GM18517 (cell line): Measurements from ENCODE around the gene OR2M3.
"Not testable (repeated sequence)": the region's sequence is repeated elsewhere in the genome, so short reads cannot be mapped to it uniquely, and the experiment has no call there.

ENCODE experiments used
- ATAC-seq: cut with Tn5 transposase; IDR thresholded peaks from one replicate; pipeline ENCODE4 v1.9.1; 2021; ENCODE audit warnings: mild to moderate bottlenecking, moderate library complexity; ENCODE audit not compliant: unreplicated experiment

Gene OR2M3

DNA sequence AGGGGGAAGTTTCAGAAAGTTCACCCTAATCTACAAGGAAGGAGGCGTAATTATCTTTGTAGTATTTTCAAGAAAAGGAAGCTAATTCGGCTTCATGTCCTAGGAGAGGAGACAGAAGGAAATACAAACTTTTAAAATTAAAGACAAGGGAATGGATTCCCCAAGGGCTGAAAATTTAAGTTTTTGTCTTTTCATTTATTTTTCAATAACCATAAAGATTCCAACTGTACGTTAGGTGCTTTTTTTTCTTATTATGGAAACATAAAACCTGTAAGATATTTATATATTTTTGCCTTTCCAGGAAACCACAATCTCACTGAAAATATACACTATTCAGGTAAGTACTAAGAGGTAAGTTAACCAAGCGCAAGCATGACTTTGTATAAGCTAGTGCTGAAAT is at the start of gene OR2M3:
Gene OR2M3 (plus strand): TSS at position 301 of the 400 bp plus-strand sequence. CDS start 5,803 bp downstream, outside the sequence.
- ATAC-seq, result no peak

DNA sequence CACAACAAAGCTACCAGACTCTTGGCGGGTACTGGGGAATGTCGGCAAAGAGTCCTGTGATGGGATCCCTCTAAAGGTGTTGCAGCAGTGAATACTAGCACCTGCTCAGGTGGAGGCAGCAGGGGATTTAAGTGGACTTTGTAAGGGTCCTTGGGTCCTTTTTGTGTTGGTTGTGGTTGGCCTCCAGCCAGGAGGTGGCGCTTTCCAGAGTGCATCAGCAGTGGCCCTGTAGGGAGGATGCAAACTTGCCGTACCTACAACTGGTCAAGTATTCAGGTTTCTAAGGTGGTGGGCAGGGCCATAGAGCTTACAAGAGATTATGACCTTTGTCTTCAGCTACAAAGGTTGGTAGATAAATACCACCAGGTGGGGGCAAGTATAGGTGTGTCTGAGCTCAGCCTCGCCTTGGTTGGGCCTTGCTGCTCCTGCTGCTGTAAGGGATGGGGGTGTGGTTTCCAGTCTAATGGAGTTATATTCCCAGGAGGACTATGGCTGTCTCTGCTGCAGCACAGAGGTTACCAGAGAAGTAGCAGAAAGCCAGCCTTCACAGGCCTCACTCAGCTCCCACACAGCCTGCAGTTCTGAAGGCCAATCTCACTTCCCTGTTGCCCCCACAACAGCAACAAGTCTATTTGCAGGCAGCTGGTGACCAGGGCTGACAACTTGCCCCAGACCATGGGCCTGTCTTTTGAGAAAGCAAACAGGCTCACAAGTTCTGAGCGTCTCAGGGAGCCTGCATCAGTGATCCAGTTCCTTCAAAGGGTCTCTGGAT is 44.8 kb upstream of the OR2M3 start:
- no peak for ATAC-seq

DNA sequence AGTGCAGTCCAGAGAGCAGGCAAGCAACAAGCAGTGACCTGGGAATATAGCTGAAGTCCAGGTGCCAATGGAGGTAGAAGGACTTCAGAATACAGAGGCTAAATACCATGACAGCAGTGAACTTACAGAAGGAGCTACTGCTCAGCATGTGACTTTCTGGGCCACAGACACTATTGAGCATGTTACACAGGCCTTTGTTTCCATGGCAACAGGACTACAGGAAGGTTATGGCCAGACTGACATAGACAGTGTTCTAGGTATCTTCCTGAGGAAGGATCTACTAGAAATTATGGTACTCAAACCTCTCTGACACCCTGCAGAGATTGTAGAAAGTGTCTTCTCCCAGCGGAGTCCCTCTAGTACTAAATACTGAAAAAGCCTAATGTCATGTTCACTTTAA is 41.1 kb upstream of the OR2M3 start:
- no peak for ATAC-seq

DNA sequence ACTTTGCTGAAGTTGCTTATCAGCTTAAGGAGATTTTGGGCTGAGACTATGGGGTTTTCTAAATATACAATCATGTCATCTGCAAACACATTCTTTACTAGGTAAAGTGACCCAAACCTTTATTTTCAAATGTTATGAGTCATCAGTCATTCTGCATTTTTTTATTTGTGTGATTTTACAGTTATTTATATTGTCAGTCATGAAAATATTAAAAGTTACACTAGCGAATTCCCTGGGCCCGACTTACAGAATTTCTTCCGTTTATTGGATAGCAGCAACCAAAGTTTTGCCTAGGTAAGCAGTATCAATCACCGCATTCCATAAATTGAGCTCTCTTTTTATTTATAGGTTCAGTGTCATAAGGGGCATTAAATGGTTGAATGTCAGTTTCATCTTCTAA is 38.3 kb upstream of the OR2M3 start:
- ATAC-seq, result no peak

- no peak for ATAC-seq
Observed at GRCh38 chr1:248164031-248164430, 33.0 kb upstream of the OR2M3 start.

- ATAC-seq, result no peak
Observed at GRCh38 chr1:248165186-248165585, 31.9 kb upstream of the OR2M3 start.

DNA sequence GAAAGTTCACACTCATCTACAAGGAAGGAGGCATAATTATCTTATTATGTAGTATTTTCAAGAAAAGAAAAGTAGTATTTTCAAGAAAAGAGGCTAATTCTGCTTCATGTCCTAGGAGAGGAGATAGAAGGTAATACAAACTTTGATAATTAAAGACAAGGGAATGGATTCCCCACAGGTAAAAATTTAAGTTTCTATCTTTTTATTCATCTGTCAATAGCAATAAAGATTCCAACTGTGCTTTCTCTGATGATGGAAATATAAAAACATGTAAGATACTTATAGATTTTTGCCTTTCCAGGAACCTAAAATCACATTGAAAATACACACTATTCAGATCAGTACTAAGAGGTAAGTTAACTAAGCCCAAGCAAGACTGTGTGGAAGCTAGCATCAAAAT is 22.5 kb upstream of the OR2M3 start, which contains the start of gene OR2M2:
Gene OR2M2 (plus strand): TSS at position 301 of the 400 bp plus-strand sequence. CDS start 5,165 bp downstream, outside the sequence.
- no peak for ATAC-seq

DNA sequence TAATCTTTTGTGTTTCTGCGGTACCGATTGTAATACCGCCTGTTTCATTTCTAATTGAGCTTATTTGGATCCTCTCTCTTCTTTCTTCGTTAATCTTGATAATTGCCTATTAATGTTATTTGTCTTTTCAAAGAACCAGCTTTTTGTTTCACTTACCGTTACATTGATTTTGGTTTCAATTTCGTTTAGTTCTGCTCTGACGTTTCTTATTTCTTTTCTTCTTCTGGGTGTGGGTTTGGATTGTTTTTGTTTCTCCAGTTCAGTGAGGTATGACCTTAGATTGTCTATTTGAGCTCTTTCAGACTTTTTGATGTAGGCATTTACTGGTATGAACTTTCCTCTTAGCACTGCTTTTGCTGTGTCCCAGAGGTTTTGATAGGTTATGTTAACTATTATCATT is 13.1 kb upstream of the OR2M3 start:
- no peak for ATAC-seq

DNA sequence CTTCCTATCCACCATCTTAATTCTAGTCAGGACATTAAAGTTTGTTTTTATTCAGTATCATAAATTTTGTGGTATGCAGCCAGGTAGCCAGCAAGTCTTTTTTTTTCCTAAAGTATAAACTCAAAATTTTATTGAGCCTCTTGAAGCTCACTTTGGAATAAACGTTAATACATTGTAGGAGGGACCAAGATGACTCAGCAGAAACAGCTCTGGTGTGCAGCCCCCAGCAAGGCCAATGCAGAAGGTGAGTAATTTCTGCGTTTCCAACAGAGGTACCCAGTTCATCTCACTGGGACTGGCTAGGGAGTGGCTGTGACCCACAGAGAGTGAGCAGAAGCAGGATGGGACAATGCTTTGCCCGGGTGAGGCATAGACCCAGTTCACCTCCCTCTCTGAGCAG is 9.7 kb upstream of the OR2M3 start:
- ATAC-seq, result no peak

DNA sequence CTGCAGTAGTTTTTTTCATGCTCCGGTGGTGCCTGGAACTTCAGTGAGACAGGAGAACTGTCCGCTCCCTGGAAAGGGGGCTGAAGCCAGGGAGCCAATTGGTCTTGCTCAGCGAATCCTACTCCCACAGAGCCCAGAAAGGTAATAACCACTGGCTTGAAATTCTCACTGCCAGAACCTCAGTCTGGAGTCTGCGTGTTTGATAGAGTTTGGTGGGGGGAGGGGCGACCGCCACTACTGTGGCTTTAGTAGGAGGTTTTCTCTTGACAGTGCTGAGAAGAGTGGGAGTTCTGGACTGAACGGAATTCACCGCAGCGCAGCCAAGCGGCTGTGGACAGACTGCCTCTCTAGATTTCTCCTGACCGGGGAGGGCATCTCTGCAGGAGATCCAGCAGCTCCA is 8.0 kb upstream of the OR2M3 start:
- no peak for ATAC-seq

GRCh38 chr1:248194117-248194516 is 2.9 kb upstream of the OR2M3 start:
- no peak for ATAC-seq

DNA sequence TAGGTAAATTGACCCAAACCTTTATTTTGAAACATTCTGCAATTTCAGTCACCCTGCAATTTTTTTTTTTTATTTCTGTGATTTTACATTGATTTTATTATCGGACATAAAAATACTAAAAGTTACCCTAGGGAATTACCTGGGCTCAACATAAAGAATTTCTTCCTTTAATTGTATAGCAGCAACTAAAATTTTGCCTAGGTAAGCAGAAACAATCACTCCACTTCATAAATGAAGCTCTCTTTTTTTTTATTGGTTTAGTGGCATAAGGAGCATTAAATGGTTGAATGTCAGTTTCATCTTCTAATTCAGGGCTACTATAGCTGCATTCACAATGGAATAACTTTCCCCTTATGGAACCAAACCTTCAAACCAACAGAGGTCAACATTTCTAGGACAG is 18.8 kb downstream of the OR2M3 start:
- no peak for ATAC-seq

DNA sequence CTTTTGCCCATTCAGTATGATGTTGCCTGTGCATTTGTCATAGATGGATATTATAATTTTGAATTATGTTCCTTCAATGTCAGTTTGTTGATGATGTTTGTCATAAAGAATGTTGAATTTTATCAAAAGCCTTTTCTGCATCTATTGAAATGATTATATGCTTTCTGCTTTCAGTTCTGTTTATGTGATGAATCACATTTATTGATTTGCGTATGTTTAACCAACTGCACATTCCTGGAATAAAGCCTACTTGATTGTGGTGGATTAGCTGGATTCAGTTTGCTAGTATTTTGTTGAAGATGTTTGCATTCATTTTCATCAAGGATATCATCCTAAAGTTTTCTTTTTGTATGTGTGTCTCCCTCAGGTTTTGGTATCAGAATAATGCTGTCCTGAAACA is 28.5 kb downstream of the OR2M3 start:
- no peak for ATAC-seq

DNA sequence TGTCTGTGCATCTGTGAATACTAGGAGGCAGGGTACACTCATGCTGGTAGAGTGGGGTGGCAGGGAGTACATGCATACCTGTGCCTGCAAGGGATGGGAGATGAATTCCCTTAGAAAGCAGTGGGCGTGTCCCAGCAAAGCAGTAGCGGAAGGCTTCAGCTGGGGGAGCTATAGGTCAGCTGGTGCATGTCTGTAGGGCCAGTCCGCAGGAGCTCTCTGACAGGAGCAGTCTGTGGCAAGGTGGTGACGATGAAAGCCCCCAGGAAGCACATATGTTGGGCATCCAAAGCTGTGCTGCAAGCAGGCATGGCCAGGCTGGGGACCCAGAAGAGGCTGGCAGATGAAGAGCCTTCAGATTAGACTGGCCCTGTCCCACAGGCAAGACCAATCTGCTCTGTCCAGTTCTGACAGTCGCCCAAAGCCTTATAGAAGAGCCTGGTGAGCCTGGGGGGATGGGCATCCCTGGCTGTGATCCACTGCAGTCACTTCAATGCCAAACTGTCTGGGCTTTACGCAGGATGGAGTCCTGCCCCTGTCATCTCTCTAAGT is 32.4 kb downstream of the OR2M3 start:
- ATAC-seq, result no peak

- no peak for ATAC-seq
Observed at GRCh38 chr1:248231117-248231516, 34.1 kb downstream of the OR2M3 start, which contains the start of gene OR2M4. OR2M4 (plus strand) TSS chr1:248231417; CDS start chr1:248238929, 7,512 bp downstream.

- no peak for ATAC-seq
Observed at GRCh38 chr1:248239478-248239877, 42.4 kb downstream of the OR2M3 start.

DNA sequence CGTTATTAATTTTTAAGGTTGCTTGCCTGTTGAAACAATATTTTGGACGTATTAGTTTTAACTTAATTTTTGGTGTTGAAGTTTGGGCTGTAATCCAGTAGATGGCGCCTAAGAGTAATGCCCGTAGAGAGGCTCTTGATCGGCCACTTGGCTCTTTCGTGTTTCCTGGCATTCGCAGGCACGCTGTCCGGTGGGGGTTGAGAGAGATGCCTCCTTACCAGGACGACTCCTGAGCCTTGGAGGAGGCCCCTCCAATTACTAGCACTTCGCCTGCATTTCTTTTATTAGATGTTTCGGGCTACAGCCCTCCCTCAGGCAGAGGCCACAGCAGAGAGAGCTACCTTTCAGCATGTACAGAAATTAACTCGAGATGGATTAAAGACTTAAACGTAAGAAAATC is 46.1 kb downstream of the OR2M3 start:
- peak; percentile 86 for ATAC-seq

- not testable (repeated sequence) for ATAC-seq
Observed at GRCh38 chr1:248259309-248259708, 62.2 kb downstream of the OR2M3 start.
